Liver (tissue), 9 donors: ENCODE results near the gene GSK3A. TPM values are rescaled to one million over a fixed set of nuclear protein-coding genes. Genes with fewer than 3 reads are reported as not detected.

ENCODE experiments used
- DNase-seq: peaks from one replicate; pipeline ENCODE4 v3.0.0-alpha.2; 2017; ENCODE audit warnings: low spot score
- H3K27ac ChIP-seq, 2 donors: one replicate each; pipeline ENCODE4 v1.7.0; 2013; ENCODE audit warnings: inconsistent platforms in 2 of 2, low read length in 2 of 2, control low read depth in 1 of 2, low read depth in 1 of 2, mild to moderate bottlenecking in 1 of 2
- H3K27me3 ChIP-seq, 4 donors: one replicate each; pipeline versions ENCODE4 v1.6.1 to v1.7.0; 2013; ENCODE audit warnings: low read length in 3 of 4, inconsistent platforms in 1 of 4, mild to moderate bottlenecking in 1 of 4, moderate library complexity in 1 of 4; ENCODE audit not compliant: control insufficient read depth in 4 of 4, insufficient read depth in 4 of 4
- H3K36me3 ChIP-seq, 4 donors: one replicate each; pipeline versions ENCODE4 v1.6.1 to v1.7.0; 2013; ENCODE audit warnings: low read length in 3 of 4, mild to moderate bottlenecking in 3 of 4, low read depth in 1 of 4, moderate library complexity in 1 of 4; ENCODE audit not compliant: control insufficient read depth in 4 of 4, insufficient read depth in 3 of 4
- H3K4me1 ChIP-seq, 4 donors: one replicate each; pipeline versions ENCODE4 v1.6.1 to v1.7.0; 2013; ENCODE audit warnings: low read length in 3 of 4, mild to moderate bottlenecking in 3 of 4, moderate library complexity in 1 of 4; ENCODE audit not compliant: control insufficient read depth in 4 of 4, insufficient read depth in 4 of 4
- H3K4me3 ChIP-seq, 3 donors: one replicate each; pipeline versions ENCODE4 v1.6.1 to v1.7.0; 2013; ENCODE audit warnings: low read length in 3 of 3, control low read depth in 1 of 3, low read depth in 1 of 3, mild to moderate bottlenecking in 1 of 3
- H3K9ac ChIP-seq, 2 donors: one replicate each; pipeline ENCODE4 v1.7.0; 2013; ENCODE audit warnings: low read length in 2 of 2, mild to moderate bottlenecking in 2 of 2, moderate library complexity in 2 of 2, control low read depth in 1 of 2, low read depth in 1 of 2
- H3K9me3 ChIP-seq, 4 donors: one replicate each; pipeline versions ENCODE4 v1.6.1 to v1.7.0; 2013; ENCODE audit warnings: low read length in 3 of 4; ENCODE audit not compliant: control insufficient read depth in 4 of 4
- ATF3 ChIP-seq: IDR thresholded peaks from 2 replicates; pipeline ENCODE4 v1.6.1; 2016; ENCODE audit warnings: antibody characterized with exemption
- CTCF ChIP-seq: fragments of 150-350 bp; IDR thresholded peaks from 2 replicates; pipeline ENCODE4 v1.5.1; 2017; ENCODE audit warnings: improper control_type of control experiment, low read depth, low read length; ENCODE audit not compliant: missing input control
- EGR1 ChIP-seq, 2 donors: IDR thresholded peaks; 2 replicates each; pipeline ENCODE4 v1.6.1; 2016 to 2018; ENCODE audit warnings: antibody characterized with exemption in 2 of 2, low read depth in 2 of 2
- FOXA1 ChIP-seq: IDR thresholded peaks from 2 replicates; pipeline ENCODE4 v1.6.1; 2016; ENCODE audit warnings: antibody characterized with exemption
- FOXA2 ChIP-seq: IDR thresholded peaks from 2 replicates; pipeline ENCODE4 v1.6.1; 2016; ENCODE audit warnings: antibody characterized with exemption
- GABPA ChIP-seq, 2 donors: IDR thresholded peaks in 1 of 2; conservative IDR thresholded peaks in 1 of 2; 2 replicates each; pipeline ENCODE4 v1.6.1; 2016; ENCODE audit warnings: antibody characterized with exemption in 2 of 2, mild to moderate bottlenecking in 1 of 2, moderate library complexity in 1 of 2
- HNF4A ChIP-seq, 2 donors: conservative IDR thresholded peaks; 2 replicates each; pipeline ENCODE4 v1.6.1; 2016; ENCODE audit warnings: antibody characterized with exemption in 2 of 2, mild to moderate bottlenecking in 2 of 2
- HNF4G ChIP-seq: IDR thresholded peaks from 2 replicates; pipeline ENCODE4 v1.6.1; 2016; ENCODE audit warnings: antibody characterized with exemption
- RAD21 ChIP-seq, 2 donors: IDR thresholded peaks; 2 replicates each; pipeline ENCODE4 v1.6.1; 2016; ENCODE audit warnings: antibody characterized with exemption in 2 of 2, mild to moderate bottlenecking in 2 of 2
- REST ChIP-seq: IDR thresholded peaks from 2 replicates; pipeline ENCODE4 v1.6.1; 2016; ENCODE audit warnings: antibody characterized with exemption, mild to moderate bottlenecking
- RXRA ChIP-seq, 2 donors: IDR thresholded peaks; 2 replicates each; pipeline ENCODE4 v1.6.1; 2017 to 2018; ENCODE audit warnings: antibody characterized with exemption in 2 of 2, mild to moderate bottlenecking in 1 of 2
- SP1 ChIP-seq: IDR thresholded peaks from 2 replicates; pipeline ENCODE4 v1.6.1; 2018; ENCODE audit warnings: antibody characterized with exemption, mild to moderate bottlenecking
- TAF1 ChIP-seq: conservative IDR thresholded peaks from 2 replicates; pipeline ENCODE4 v1.6.1; 2016; ENCODE audit warnings: antibody characterized with exemption, mild to moderate bottlenecking
- YY1 ChIP-seq: IDR thresholded peaks from 2 replicates; pipeline ENCODE4 v1.6.1; 2016; ENCODE audit warnings: antibody characterized with exemption, mild to moderate bottlenecking
- ZBTB33 ChIP-seq: IDR thresholded peaks from 2 replicates; pipeline ENCODE4 v1.6.1; 2016; ENCODE audit warnings: antibody characterized with exemption
- WGBS: extraction: QIAGEN DNeasy Blood & Tissue Kit; methylation state at CpG from one replicate; pipeline ENCODE4 v1.1.7; 2013; 5-methylcytosine and 5-hydroxymethylcytosine counted together
- polyA plus RNA-seq, 2 donors: library from polyadenylated mRNA; stranded (reverse) in 1 of 2; unstranded in 1 of 2; fragments of 200-250 nt in 1 of 2; fragments of >200 nt in 1 of 2; fragmentation: Nextera tagmentation in 1 of 2; extraction: Ambion mirVana in 1 of 2; gene quantifications; one replicate each; pipeline versions ENCODE4 v1.2.1 to v1.2.3, GENCODE V29; 2013 to 2015
- total RNA-seq, 2 donors: library from RNA; depleted of rRNA; stranded (reverse); fragments of >200 nt; gene quantifications; one replicate each; pipeline ENCODE4 v1.2.3, GENCODE V29; 2014
- donor health status: healthy.
- donor health status: healthy.
- donor health status: healthy.
- donor health status: healthy.
- donor health status: healthy.

Gene GSK3A
- total and polyA plus RNA-seq, 4 donors = 5.9 to 23.1 (median 13.0) TPM

GRCh38 chr19:42199440-42200115 lies 42.8 kb downstream of the GSK3A start:
- Histone ChIP-seq H3K9me3 (no peaks in the 10 kb centered on the region), H3K4me1 (peaks cover 0 to 10% (median 0%) of the 10 kb centered on the region in 4 donors), H3K9ac (no peak overlapping the region), H3K36me3 (peaks cover 12 to 45% (median 35%) of the 10 kb centered on the region in 4 donors), H3K27me3 (no peaks in the 10 kb centered on the region), H3K27ac (peak overlapping the region; percentile 66), H3K4me3 (no peak overlapping the region)
- TF ChIP-seq RXRA (IDR thresholded peaks at IDR 0.05) (no peak), TAF1 (no peak), ATF3 (no peak), REST (no peak), SP1 (no peak), YY1 (no peak), RAD21 (IDR thresholded peaks at IDR 0.05) (no peak), EGR1 (IDR thresholded peaks at IDR 0.05; ENCODE audit: low read depth in 2 of 2) (no peak), CTCF (no peak), GABPA (IDR thresholded peaks at IDR 0.05 in 1 of 2, conservative IDR thresholded peaks at IDR 0.05 in 1 of 2) (no peak)
- WGBS = 86% methylated on average over 32 of the region's 32 CpGs
- peak; percentile 68 for DNase-seq

GRCh38 chr19:42198676-42199439 lies 43.5 kb downstream of the GSK3A start:
- no peak overlapping the region for H3K4me3 ChIP-seq
- no peak overlapping the region for H3K9ac ChIP-seq
- H3K27me3 ChIP-seq = no peaks in the 10 kb centered on the region
- no peaks in the 10 kb centered on the region for H3K9me3 ChIP-seq
- DNase-seq = no peak
- peaks cover 9 to 39% (median 30%) of the 10 kb centered on the region in 4 donors for H3K36me3 ChIP-seq
- H3K27ac ChIP-seq = peak overlapping the region; percentile 66
- peaks cover 0 to 10% (median 0%) of the 10 kb centered on the region in 4 donors for H3K4me1 ChIP-seq
- 77% methylated on average over 7 of the region's 7 CpGs for WGBS
- TF ChIP-seq HNF4A (conservative IDR thresholded peaks at IDR 0.05) = no peak
- TF ChIP-seq YY1 = no peak
- TF ChIP-seq REST = no peak
- TF ChIP-seq FOXA1 = no peak
- no peak for TF ChIP-seq RXRA (IDR thresholded peaks at IDR 0.05)
- TF ChIP-seq GABPA (IDR thresholded peaks at IDR 0.05 in 1 of 2, conservative IDR thresholded peaks at IDR 0.05 in 1 of 2) = no peak
- no peak for TF ChIP-seq FOXA2
- TF ChIP-seq CTCF = no peak
- no peak for TF ChIP-seq ZBTB33
- no peak for TF ChIP-seq HNF4G
- TF ChIP-seq ATF3 = no peak
